GM21367 (cell line): ENCODE data around the gene CABLES1.
A peak's percentile ranks its signal among the peaks of the same experiment; 100 is the strongest.
"Not testable (repeated sequence)": the region's sequence is repeated elsewhere in the genome, so short reads cannot be mapped to it uniquely, and the experiment has no call there.

Experiments used
- ATAC-seq: cut with Tn5 transposase; IDR thresholded peaks from one replicate; pipeline ENCODE4 v1.9.1; 2021; ENCODE audit not compliant: unreplicated experiment

The CABLES1 gene

DNA sequence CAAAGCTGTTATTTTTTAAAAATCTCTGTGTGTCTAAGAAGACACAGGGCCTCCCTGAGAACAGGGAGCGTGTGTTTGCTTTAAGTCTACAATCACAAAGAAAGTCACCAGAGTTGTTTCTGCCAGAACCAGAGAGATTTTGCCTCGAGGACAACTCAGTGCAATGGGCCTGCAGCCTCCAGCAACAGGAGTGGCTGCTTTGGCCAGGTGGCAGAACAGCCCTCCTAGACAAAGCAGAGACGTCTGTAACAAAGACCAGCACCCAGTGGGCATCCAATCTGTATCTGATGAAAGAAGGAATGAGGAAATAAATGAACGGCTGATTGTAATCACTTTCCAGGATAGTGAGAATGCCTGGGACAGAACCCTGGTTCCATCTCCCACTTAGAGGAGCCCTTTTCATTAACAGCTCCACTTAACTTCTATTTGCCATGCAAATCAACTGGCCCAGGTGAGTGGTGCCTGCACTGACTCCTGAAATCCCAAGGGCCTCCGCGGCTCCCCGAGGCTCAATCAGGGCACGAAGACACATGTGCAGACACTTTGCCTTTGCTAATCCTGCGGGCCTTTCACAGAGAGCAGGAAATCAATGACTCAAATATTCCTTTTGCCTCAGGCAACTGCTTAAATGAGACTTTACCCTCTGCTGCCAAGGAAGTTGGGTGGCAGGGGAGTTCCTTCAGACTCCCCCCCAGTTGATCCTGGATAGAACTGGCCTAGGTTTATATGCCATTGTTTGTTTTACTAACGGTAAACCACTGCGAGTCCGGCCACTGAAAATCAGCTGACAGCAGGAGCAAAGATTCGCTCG is 146.5 kb downstream of the CABLES1 start:
- no peak for ATAC-seq

DNA sequence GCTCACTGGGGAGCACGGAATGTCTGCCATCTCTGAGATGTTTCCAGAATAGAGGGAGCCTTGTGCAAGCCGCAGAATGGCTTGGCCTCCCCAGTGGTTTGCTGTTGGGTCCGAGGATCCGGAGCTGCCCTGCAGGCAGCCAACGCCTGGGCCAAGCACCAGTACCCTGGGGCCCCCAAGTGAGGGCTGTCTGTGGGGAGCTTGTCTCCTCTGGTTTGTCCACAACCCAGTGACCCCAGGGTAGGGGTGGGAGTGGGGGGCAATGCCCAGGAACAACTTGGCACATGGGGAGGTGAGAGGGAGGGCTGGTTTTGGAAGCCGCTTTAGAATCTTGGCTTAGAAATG is 147.1 kb downstream of the CABLES1 start:
- no peak for ATAC-seq

DNA sequence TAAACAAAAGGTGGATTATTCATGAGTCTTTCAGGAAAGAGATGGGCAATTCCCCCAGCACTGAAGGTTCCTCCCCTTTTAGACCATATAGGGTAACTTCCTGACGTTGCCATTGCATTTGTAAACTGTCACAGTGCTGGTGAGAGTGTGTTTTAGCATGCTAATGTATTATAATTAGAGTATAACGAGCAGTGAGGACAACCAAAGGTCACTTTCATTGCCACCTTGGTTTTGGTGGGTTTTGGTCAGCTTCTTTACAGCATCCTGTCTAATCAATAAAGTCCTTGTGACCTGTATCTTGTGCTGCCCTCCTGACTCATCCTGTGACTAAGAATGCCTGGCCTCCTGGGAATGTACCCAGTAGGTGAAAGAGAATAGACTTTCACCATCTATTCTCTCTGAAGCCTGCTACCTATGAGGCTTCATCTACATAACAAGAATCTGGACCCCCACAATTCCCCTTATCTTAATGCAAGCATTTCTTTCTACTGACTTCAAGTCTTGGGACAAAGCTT is 148.7 kb downstream of the CABLES1 start:
- peak; percentile 70 for ATAC-seq

DNA sequence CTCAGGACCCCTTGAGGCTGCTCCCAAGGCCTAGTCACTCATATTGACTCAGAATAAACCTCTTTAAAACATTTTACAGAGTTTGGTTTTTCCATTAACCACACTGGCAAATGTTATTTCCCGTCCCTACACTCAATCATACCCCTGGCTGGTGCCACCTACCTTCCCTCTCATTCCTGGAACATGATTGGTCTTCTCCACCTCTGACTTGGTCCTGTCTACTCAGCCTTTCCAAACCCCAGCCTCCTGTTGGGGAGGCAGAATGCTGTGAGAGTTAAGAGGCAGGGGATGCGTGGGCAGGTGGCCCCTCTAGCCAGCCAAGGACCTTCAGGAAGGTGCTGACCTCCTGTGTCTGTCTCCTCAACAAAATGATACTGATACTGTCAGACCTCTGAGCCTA is 149.3 kb downstream of the CABLES1 start:
- no peak for ATAC-seq

DNA sequence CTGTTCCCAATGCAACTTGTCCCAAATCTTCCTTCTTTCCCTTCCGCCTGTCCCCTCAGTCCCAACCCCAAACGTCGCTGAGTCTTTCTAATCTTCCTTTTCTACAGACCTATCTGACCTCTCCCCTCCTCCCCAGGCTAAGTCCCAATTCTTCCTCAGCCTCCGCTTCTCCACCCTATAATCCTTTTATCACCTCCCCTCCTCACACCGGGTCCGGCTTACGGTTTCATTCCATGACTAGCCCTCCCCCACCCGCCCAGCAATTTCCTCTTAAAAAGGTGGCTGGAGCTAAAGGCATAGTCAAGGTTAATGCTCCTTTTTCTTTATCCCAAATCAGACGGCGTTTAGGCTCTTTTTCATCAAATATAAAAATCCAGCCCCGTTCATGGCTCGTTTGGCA is 150.3 kb downstream of the CABLES1 start:
- ATAC-seq = not testable (repeated sequence)

DNA sequence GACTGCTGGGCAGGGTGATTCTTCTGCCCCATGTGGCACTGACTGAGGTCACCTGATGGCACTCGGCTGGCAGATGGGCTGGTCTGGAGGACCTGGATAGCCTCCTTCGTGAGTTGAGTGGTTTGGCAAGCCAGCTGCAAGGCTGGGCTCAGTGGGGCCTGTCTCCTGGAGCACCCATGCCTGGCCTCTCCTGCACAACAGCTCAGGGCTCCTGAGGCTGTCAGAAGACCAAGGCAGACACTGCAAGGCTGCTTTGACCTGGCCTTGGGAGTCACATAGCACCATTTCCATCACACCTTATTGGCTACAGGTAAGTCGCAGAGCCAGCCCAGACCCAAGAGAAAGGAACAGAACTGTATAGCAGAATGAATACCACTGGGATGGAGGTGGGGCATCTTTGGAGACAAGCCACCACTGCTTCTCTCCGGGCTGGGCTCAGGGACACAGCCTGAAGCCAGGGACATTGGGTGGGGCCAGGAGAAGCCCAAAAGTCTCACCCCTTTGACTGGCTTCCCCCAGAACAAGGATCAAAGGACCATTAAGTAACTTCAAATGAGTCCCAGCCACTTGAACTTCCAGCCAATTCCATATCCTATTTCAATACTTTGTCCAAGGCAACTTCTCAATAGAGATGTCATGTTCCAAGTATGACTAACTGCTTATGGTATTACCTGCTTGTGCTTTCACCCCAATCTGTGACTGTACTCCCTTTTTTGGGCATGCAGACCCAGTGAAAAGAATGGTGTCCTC is 156.3 kb downstream of the CABLES1 start:
- ATAC-seq = no peak

DNA sequence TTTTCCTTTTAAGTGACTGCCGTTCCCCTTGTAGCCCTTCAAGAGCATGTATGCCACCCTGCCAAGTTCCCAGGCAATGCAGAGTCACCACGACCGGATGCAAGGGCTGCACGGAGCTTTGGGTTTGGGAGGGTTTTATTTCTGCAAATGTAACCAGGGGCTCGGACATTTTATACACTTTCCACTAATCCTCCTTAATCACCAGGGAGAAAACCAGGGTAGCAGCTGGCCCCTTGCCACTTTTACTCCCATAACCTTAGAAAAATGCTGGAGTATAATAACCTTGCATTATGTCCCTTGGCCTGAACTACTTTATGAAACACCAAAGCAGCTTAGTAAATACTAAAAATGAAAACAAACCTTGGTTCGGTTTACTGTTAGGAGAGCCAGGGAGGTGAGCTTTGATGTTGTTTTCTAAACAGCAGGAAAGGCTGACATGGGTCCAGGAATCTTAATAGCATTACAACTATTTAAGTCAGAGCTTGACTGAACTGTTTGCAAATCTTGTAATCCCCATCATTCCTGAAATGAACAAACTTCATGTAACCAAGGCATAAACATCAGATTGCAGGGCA is 165.0 kb downstream of the CABLES1 start:
- no peak for ATAC-seq

DNA sequence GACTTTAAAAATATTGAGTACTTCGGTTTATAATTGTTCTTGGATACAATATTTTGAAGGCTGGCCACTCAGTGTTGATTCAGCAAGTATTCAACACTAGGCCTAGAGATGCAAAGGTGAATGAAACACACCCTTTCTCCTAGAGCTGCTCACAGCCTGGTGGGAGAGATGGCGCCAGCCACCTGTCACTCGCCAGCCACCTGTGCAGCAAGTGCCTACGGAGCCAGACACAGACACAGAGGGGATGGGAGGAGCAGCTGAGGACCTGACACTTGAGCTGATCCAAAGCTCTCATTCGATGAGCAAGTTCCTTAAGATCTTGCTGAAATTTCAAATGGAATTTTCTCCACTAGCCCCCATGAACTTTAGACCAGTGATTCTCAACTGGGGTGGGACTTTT is 166.7 kb downstream of the CABLES1 start:
- ATAC-seq = no peak

DNA sequence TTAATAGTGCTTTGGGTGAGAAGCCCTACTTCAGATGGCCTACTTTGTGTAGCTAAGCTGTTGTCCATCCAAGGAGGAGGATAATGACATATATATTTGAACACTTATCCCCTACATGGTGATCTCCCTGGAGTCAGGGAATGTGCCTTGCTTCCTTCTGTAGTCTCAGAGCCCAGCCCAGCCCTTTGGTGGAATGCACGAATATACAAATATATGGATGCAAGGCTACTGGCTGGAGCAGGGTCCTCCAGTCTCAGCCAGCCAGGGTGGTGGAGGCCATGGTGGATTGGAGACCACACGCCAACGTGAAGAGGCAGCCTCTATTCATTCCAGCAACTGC is 167.2 kb downstream of the CABLES1 start:
- no peak for ATAC-seq

DNA sequence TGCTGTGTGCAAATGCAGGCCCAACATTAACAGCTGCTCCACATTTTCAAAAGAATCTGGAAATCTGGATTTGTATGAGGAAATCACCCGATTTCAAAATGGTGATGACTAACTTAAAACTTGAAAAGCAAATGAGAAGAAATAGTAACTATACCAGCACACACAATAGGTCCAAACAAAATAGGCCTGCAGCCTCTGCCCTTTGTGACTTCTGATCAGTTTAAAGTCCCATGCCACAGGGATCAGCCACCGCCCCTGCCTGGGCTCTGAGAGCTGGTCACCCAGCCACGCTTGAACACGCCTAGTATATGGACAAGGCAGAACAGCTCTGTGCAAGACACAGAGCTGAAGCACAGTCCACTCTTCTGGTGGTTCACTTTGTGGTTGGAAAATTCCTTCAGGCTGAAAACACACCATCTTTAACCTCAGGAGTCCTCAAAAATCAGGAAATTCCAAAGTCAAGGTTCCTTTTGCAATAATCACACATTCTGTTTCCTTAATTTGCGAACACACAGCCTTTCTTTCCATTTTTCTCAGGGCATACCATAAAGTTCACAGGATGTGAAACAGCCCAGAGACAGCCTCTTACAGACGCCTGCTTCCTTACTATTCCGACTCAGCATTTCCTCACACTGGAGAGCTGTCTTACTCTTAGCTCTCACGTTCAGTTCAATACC is 167.7 kb downstream of the CABLES1 start:
- ATAC-seq = no peak

DNA sequence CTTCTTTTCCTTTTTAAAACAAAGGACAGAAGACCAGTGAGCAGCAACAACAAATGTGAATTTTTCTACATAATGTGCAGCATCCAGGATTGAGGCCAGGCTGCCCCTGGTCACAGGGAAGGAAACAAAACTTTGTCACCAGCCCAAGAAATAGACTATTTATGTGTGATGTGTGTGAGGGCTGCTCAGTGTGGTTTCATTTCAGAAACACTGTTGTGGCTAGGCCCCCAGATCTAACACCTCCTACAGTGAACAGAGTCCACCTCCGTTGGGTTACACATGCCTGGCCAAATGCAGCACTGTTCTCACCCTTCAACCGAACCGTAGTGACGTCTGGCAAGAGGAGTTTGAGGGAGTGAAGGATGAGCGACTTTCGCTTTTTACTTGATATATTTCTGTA is 171.5 kb downstream of the CABLES1 start:
- peak; percentile 52 for ATAC-seq

DNA sequence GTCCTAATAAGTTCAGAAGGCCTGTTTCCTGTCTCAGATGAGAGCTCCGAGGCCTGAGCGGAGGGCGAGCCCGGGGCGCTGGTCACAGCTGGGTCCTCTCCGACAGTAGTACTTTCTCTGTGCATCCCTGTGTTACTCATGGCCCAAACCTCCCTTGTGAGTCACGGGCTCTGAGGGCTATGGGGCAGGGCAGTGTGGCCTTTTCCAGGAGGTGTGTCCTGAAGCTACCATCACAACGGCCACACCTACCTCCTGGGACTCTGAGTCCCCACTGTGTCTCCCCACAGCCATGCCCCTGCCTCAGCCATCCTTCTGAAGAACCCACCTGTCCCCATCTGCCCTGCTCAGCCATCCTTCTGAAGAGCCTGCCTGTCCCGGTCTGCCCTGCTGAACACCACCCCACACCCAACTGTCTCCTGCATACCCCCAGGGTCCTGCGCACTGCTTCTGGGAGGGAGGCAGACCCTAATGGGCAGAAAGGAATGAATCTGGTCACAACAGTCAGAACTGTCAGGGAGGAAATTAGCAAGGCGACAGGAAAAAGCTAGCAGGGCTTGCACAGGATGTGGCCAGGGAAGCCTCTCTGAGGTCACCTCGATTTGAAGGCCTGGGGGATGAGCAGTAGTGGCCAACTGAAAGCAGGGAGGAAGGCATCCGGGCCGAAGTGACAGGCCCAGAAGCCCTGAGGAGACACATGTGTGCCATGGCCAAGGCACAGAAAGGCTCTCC is 172.4 kb downstream of the CABLES1 start:
- ATAC-seq = no peak
